ENCODE measurements around the gene ENOX1. TPM values are rescaled to one million over a fixed set of nuclear protein-coding genes. Genes with fewer than 3 reads are reported as not detected.

The ENOX1 gene
- total RNA-seq, 1 experiment from 2014 or later: 2.4 TPM

DNA sequence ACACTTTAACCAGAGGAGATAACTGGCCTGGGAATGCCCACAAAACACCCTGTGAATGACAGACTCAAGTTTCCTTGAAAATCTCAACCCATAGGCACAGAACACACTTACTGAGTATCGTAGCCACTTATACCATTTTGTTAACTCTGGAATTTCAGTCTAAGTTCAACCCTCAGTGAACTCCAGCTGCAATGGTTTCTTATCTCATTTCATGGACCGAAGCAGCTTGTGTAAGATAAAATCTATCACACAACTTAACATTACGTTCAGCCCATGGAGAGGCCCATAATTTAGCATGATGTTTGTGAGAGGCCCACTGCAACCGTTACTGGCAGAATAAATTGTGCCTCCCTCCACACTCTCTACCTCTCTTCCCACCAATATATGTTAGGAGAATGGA, 440.3 kb downstream of the ENOX1 start:
- no peak overlapping the region for H3K4me3 ChIP-seq
- no peak for DNase-seq
- H3K36me3 ChIP-seq: no peaks in the 10 kb centered on the region
- H3K9me3 ChIP-seq: no peaks in the 10 kb centered on the region
- peaks cover 2% of the 10 kb centered on the region; the same call in 1 of the 2 replicates for H3K27me3 ChIP-seq

DNA sequence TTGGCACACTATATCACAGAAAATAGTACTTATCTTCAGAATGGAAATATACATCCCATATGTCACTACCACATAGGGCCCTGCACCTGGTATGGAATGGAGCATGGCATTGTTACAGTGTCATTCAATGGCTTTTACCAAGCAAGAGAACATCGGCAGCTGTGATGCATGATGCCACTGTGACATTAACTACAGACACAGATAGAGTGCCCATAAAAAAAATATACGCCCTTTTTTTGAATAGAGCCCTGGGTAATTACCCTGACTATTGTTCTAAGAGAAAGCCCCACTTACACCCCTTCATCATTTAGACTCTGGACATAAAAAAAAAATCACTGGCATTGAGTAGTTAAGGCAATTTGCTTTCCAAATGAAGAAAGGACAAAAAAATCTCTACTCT, 443.1 kb downstream of the ENOX1 start:
- Histone ChIP-seq H3K27me3 (peaks cover 2% of the 10 kb centered on the region; the same call in 1 of the 2 replicates), H3K4me3 (no peak overlapping the region), H3K36me3 (no peaks in the 10 kb centered on the region), H3K9me3 (no peaks in the 10 kb centered on the region)
- no peak for DNase-seq

DNA sequence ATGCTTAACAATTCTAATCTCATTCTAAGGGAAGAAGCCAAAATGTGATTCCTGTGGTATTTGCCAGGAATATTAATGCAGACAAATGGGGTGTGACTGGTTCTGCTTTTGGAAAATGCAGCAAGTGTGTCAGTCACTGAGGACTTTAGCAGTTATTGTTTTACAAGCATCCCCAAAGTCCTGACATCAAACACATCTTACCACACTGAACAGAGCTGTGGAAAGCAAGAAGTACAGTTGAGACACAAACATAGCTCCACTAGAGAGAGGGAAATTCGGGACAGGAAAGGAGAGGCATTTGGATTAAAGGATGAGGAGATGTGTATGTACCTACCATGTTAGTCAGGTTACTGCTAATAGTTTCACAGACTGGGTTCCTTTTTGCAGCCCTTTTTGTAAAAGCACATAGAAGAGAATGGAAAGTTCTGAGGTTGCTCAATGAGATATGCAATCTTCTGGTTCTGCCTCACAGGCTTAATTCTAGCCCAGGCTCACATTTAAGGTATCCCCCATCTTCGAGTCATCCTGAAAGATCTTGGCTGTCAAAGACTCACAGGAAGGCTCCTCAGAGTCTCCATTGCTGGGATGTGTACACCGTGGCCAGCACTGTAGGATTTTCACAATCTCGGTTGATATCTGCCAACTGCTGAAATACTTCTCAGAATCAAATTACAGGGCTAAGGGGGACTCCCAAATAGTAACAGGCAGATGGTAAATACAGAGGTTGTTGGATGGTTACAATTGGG, 446.8 kb downstream of the ENOX1 start:
- no peaks in the 10 kb centered on the region for H3K36me3 ChIP-seq
- no peak overlapping the region for H3K4me3 ChIP-seq
- H3K27me3 ChIP-seq: peaks cover 2% of the 10 kb centered on the region; the same call in 1 of the 2 replicates
- no peaks in the 10 kb centered on the region for H3K9me3 ChIP-seq
- no peak for DNase-seq

DNA sequence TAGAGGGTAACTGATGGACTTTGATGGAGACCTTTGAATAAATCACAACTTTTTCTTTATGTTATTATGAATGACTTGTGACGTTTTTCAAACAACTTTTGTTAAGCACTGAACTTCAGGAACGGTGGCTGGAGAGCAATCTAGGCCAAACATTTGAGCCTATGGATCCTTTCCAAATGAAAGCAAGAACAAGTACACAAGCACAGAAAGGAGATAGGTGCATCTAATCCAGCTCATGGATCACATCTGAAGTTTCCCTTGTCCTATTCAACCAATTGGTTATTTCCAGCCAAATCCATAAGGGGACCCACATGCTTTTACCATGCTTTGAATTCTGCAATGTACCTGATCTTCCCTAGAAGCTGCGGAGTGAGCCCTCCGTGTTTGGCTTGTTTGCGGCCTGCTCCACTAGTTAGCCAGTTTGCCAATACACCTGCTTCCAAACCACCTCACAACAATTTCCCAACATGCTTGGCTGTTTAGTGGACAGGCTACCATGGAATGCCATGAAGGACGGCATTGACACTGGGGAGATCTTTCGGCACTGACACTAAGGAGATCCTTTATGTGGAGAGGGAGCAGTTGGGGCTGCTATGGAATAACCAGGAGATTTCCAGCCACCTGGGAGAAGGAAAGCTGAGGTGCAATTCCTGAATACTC, 447.5 kb downstream of the ENOX1 start:
- Histone ChIP-seq H3K36me3 (no peaks in the 10 kb centered on the region), H3K4me3 (no peak overlapping the region), H3K27me3 (peaks cover 2% of the 10 kb centered on the region; the same call in 1 of the 2 replicates), H3K9me3 (no peaks in the 10 kb centered on the region)
- DNase-seq: no peak

DNA sequence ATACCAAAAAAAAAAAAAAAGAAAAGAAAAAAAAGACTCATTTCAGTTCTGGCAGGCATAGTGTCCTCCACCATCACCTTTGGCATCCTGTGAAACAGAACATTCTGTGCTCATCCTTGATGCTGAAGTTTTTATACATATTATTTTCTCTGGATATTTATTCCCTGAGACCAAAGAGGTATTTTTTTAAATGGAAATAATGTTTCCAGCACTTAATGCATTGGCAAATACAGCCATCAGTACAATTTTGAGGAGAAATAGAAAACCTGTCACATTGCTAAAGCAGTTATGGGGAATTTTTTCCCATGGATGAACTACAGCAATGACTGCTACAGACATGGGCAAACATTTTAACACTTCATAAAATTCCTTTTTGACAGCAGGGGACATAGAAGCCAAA, 451.0 kb downstream of the ENOX1 start:
- H3K4me3 ChIP-seq: no peak overlapping the region
- no peak for DNase-seq
- no peaks in the 10 kb centered on the region for H3K36me3 ChIP-seq
- H3K27me3 ChIP-seq: no peaks in the 10 kb centered on the region
- no peaks in the 10 kb centered on the region for H3K9me3 ChIP-seq

DNA sequence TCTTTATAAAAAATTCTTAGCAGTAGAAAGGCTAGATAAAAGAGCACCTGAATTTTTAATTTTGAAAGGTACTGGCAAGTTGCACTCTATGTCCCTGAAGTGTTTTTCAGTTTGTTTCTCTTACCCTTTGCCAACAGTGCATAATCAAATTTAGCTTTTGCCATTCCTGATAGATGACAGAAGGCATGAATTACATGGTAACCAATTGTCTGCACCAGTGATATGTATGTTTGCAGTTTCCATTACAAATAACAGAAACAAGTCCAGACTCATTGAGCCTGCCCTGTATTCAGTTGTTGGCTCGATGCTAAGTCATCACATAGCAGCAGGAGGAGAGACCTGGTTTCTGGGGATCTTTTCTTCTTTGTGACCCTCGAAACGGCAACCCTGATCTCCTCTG, 453.6 kb downstream of the ENOX1 start:
- no peak for DNase-seq
- H3K9me3 ChIP-seq: no peaks in the 10 kb centered on the region
- H3K36me3 ChIP-seq: no peaks in the 10 kb centered on the region
- H3K4me3 ChIP-seq: no peak overlapping the region
- H3K27me3 ChIP-seq: no peaks in the 10 kb centered on the region

DNA sequence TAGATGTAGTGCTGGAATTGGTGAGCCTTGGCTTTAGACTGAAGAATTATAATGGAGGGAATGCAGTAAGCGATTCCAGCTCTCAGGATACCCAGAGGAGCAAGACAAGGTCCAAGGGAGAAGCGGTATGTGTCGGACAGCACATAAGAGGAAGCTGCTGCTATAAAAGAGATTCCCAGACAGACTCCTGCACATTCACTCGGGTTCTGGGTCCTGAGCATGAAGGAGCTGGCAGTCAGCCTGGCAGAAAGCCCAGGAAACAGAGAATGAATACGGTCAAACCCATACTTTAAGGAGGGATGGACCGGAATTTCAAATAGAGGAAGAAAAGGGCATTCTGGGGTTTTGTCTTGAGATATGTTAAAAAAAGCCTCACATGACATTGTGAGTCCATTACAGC, 455.1 kb downstream of the ENOX1 start:
- Histone ChIP-seq H3K36me3 (no peaks in the 10 kb centered on the region), H3K4me3 (no peak overlapping the region), H3K27me3 (no peaks in the 10 kb centered on the region), H3K9me3 (no peaks in the 10 kb centered on the region)
- no peak for DNase-seq

DNA sequence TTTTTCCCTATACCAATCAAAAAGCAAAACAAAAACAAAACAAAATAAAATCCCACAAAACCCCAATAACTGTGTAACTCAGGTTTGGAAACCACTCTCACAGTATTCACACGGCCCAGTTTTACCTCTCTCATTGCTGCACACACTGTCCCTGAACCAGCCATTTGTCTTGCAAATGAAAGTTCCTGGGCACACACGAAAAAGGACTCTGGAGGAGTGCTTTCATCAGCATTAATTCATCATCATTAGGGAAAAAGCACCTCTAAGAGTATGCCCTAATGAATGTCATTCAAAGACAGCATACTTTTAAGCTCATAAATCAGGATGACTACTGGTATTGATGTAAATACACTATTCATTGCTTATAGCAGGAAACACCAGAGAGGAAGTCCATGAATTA, 457.1 kb downstream of the ENOX1 start:
- H3K4me3 ChIP-seq: no peak overlapping the region
- no peaks in the 10 kb centered on the region for H3K27me3 ChIP-seq
- no peak for DNase-seq
- H3K36me3 ChIP-seq: no peaks in the 10 kb centered on the region
- no peaks in the 10 kb centered on the region for H3K9me3 ChIP-seq

DNA sequence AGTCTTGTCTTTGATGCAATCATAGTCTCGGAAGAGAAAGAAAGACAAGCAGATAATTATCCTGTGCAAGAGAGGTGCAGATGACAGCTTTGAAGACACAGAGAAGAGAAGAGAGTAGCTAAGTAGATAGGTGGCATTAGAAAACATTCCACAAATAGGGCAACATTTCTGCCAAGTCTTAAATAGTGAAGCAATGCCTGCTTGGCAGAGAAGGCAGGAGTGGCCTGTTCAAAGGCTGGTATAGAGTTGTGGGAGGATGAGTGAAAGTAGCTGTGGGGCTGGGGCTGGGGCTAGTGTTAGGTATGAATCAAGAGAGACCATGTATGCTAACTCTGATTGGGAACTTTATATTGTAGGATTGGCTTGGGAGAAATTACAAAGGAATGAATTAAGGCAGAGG, 457.9 kb downstream of the ENOX1 start:
- no peak for DNase-seq
- no peaks in the 10 kb centered on the region for H3K27me3 ChIP-seq
- H3K9me3 ChIP-seq: no peaks in the 10 kb centered on the region
- no peaks in the 10 kb centered on the region for H3K36me3 ChIP-seq
- no peak overlapping the region for H3K4me3 ChIP-seq

DNA sequence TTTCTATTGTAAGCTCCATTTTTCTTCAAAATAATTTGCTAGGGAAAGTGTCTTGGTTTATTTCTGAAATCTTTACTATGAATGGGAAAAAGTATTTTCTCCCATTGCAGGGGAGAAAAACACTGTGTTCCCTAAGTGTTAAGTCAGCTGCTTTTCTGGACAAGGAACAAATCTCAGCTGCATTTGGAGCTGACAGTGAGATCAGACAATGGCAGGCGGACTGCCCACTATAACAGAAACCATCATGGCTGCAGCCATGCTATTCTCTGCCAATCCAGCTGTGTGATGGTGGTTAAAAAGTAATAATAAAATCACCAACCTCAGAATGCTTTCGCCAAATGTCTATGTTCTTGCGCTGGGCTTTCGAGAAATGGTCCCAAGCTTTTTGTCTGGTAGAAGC, 460.7 kb downstream of the ENOX1 start:
- Histone ChIP-seq H3K27me3 (no peaks in the 10 kb centered on the region), H3K9me3 (no peaks in the 10 kb centered on the region), H3K36me3 (no peaks in the 10 kb centered on the region), H3K4me3 (no peak overlapping the region)
- DNase-seq: no peak

DNA sequence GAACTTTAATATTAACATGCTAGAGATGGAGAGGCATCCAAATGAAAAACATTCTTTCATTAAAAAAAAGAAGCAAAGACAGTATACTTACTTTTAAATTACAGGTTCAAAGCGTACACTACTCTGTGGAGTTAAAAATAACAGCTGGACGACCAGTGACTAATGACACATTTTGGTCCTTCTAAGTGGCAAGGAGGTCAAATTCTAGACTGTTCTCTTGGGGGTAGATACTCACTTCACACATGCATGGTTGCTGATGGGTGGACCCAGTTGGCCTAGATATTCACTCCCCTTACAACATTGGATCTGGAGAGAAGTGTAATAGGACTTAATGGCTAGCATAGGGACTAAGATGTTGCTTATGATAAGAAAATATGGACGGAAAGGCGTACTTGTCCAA, 461.1 kb downstream of the ENOX1 start:
- H3K4me3 ChIP-seq: no peak overlapping the region
- DNase-seq: no peak
- no peaks in the 10 kb centered on the region for H3K36me3 ChIP-seq
- no peaks in the 10 kb centered on the region for H3K27me3 ChIP-seq
- no peaks in the 10 kb centered on the region for H3K9me3 ChIP-seq

DNA sequence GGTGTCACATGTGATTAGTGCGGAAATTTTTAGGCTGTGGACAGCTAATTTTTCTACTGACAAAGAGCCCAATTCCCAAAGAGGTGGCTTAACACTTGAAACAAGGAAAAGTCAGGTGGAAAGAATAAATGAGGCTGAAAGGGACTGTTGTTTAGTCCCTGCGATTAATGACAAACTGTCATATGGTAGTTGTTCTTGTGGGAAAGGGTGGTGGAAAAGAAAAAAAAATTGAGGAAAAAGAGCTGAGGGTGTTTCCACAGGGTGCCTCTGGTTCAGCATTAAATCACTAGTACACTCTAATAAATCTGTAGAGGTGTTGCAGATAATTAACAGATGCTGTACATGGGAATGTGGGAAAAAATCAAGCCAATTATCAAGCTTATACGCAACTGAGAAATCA, 462.6 kb downstream of the ENOX1 start:
- no peak overlapping the region for H3K4me3 ChIP-seq
- H3K9me3 ChIP-seq: no peaks in the 10 kb centered on the region
- no peaks in the 10 kb centered on the region for H3K27me3 ChIP-seq
- no peak for DNase-seq
- H3K36me3 ChIP-seq: no peaks in the 10 kb centered on the region

DNA sequence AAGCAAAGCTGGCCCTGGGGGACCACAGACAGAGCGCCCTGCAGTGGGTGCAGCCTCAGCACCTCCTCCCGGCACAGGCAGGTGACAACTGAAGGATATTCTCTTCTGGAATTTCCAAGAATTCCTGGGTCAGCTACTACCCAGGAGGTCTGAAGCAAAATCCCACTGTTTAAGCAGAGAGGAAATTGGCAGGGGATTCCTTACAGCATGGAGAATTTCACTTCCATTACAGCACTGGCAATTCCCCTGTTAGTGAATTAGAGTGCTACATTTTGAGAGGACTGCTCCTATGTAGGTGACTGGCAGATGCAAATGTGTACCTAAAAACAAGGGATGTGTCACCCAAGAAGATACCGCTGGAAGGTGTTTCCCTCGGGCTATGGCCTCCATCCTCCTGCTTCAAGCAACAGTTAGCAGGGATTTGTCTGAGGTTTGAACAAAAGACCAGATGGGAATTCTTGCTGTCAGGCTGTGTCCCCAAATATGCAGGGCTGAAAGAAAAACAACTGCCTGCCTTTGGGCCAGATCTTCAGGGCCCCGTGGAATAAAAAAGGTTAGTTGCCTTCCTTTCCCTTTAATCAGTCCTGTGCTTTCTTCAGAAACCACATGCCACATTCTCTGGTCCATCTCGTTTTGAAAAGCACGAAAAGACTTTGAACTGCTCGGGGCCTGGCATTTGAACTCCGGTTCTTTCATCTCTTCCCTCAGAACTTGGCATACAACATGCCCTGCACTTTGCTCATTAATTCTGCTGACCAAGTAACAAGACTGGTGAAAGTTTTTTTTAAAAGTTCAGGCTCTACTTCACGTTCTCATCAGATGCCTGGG, 466.9 kb downstream of the ENOX1 start:
- Histone ChIP-seq H3K36me3 (no peaks in the 10 kb centered on the region), H3K9me3 (no peaks in the 10 kb centered on the region), H3K4me3 (no peak overlapping the region), H3K27me3 (no peaks in the 10 kb centered on the region)
- DNase-seq: no peak

DNA sequence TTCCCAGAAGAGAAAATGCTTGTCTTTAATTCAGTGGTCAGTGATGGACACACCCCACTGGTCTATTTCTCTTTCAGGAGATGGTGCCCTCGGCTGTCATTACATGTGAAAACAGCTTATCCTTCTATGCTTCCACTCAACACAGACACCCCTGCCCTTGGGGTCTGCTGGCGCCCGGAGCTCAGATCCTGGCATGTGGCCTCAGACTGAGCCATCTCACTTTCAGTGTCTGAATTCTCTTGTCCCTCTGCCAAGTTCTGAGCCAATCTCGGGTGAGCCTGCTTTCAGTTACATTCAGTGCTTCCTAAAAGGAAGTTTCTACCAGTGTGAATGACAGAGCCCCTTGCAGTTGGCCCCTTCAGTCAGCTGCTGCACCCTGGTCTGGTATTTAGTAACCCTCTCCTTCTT, 469.8 kb downstream of the ENOX1 start:
- Histone ChIP-seq H3K4me3 (0 out of 2 replicates have a peak overlapping the region, but pooled peaks have one; percentile 1), H3K27me3 (no peaks in the 10 kb centered on the region), H3K36me3 (no peaks in the 10 kb centered on the region), H3K9me3 (no peaks in the 10 kb centered on the region)
- peak; percentile 65 for DNase-seq

DNA sequence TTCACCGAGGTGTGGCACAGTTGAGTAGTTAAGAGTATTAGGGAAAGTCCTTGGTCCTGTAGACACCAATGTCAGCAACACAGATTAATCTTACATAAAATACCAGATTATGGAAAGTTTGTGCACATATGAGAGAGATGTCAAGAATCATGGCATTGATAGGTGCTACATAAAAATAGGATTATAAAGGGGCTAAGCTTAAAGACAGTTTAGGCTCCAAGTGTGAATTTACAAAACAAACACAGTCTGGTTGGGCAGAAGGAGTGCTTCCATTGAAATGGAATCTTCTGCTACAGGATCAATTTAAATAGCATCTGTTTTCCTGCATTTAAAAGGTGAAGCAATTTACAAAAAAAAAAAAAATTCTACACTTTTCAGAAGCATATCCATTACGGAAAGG, 470.5 kb downstream of the ENOX1 start:
- no peak for DNase-seq
- Histone ChIP-seq H3K9me3 (no peaks in the 10 kb centered on the region), H3K27me3 (no peaks in the 10 kb centered on the region), H3K4me3 (no peak overlapping the region), H3K36me3 (no peaks in the 10 kb centered on the region)

DNA sequence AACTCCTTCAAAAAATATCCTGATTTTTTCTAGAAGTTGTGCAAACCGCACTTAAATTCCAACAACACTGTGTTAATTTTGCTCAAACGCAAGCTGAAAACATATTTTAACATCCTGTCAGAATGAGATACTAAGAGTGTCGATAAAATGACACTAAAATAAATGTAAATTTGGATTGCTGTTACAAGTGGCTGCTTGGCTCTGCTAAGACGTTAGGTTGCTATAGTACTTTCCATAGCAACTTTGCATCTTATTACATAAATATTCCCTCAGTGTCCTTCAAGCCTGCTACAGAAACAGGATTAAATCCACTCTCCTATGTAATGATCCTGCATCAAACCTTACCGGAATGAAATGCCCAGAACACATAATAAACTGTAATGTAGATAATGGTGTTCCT, 471.2 kb downstream of the ENOX1 start:
- no peak for DNase-seq
- H3K4me3 ChIP-seq: no peak overlapping the region

DNA sequence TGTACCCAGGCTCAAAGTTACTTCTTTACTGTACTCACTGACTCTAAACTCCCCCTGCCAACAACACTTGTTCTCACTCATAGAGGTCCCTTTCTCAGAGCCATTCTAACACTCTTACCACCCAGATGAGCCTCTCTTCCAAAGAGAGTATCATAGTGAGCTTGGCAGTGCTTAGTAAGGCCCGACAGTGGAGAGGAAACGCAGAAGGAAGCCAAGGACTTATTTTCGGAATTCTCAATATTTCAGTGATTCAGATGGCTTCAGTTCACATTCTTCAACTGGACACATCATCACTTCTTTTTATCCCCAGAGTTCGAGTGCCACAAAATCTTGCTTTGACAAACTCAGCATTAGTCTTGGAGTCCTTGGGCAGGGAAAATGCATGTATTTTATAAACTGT, 477.5 kb downstream of the ENOX1 start:
- DNase-seq: peak; percentile 9
- no peaks in the 10 kb centered on the region for H3K27me3 ChIP-seq
- H3K4me3 ChIP-seq: no peak overlapping the region
- H3K9me3 ChIP-seq: no peaks in the 10 kb centered on the region
- no peaks in the 10 kb centered on the region for H3K36me3 ChIP-seq

More for the DNA sequence above, 471.2 kb downstream of the ENOX1 start:
- no peaks in the 10 kb centered on the region for H3K36me3 ChIP-seq
- no peaks in the 10 kb centered on the region for H3K9me3 ChIP-seq
- no peaks in the 10 kb centered on the region for H3K27me3 ChIP-seq
